Osteocyte (in vitro differentiated cells): ENCODE measurements around the gene STKLD1. TPM values are rescaled to one million over a fixed set of nuclear protein-coding genes. Genes with fewer than 3 reads are reported as not detected.

Source experiments
- DNase-seq: peaks from one replicate; pipeline ENCODE4 v3.0.0; 2021; ENCODE audit warnings: mixed read lengths; ENCODE audit not compliant: unreplicated experiment; ENCODE audit errors: extremely low spot score
- H3K27ac Mint-ChIP-seq: one replicate; pipeline ENCODE4 v1.8.0; 2021; ENCODE audit warnings: mild to moderate bottlenecking, mixed read lengths; ENCODE audit not compliant: unreplicated experiment
- H3K27me3 Mint-ChIP-seq: one replicate; pipeline ENCODE4 v1.8.0; 2021; ENCODE audit warnings: mixed read lengths; ENCODE audit not compliant: unreplicated experiment
- H3K36me3 Mint-ChIP-seq: one replicate; pipeline ENCODE4 v1.8.0; 2021; ENCODE audit warnings: mixed read lengths; ENCODE audit not compliant: unreplicated experiment
- H3K4me1 Mint-ChIP-seq: one replicate; pipeline ENCODE4 v1.8.0; 2021; ENCODE audit warnings: mixed read lengths; ENCODE audit not compliant: unreplicated experiment
- H3K4me3 Mint-ChIP-seq: one replicate; pipeline ENCODE4 v1.8.0; 2021; ENCODE audit warnings: mild to moderate bottlenecking, moderate library complexity, mixed read lengths; ENCODE audit not compliant: unreplicated experiment
- H3K9me3 Mint-ChIP-seq: one replicate; pipeline ENCODE4 v1.8.0; 2021; ENCODE audit warnings: mixed read lengths; ENCODE audit not compliant: unreplicated experiment
- CTCF ChIP-seq: fragments of 200-600 bp; sonication (generic); IDR thresholded peaks from 2 replicates; pipeline ENCODE4 v1.5.0; 2021; ENCODE audit warnings: antibody characterized with exemption, mild to moderate bottlenecking, moderate library complexity
- total RNA-seq: library from RNA; stranded (reverse); gene quantifications from 2 replicates; pipeline ENCODE4 v1.2.1, GENCODE V29; 2021

The STKLD1 gene
- total RNA-seq, 1 donor from 2014 or later, result 5.1 TPM

- H3K36me3 Mint-ChIP-seq, result peaks cover 36% of the 10 kb centered on the region
- peaks cover 42% of the 10 kb centered on the region for H3K4me1 Mint-ChIP-seq
- H3K9me3 Mint-ChIP-seq, result no peaks in the 10 kb centered on the region
- TF ChIP-seq CTCF, result no peak
- H3K4me3 Mint-ChIP-seq, result no peak overlapping the region
- H3K27me3 Mint-ChIP-seq, result no peaks in the 10 kb centered on the region
- H3K27ac Mint-ChIP-seq, result no peak overlapping the region
- no peak for DNase-seq
Observed at GRCh38 chr9:133353548-133353947, 22.6 kb upstream of the STKLD1 start.

- Mint-ChIP-seq H3K4me3 (peak overlapping the region; percentile 85), H3K4me1 (peaks cover 33% of the 10 kb centered on the region), H3K27me3 (no peaks in the 10 kb centered on the region), H3K36me3 (peaks cover 26% of the 10 kb centered on the region), H3K27ac (no peak overlapping the region), H3K9me3 (no peaks in the 10 kb centered on the region)
- no peak for TF ChIP-seq CTCF
- no peak for DNase-seq
Observed at GRCh38 chr9:133354766-133355165, 21.4 kb upstream of the STKLD1 start.

GRCh38 chr9:133355881-133356357 lies 20.2 kb upstream of the STKLD1 start:
- H3K9me3 Mint-ChIP-seq, result no peaks in the 10 kb centered on the region
- no peaks in the 10 kb centered on the region for H3K27me3 Mint-ChIP-seq
- peak overlapping the region; percentile 85 for H3K4me3 Mint-ChIP-seq
- TF ChIP-seq CTCF, result no peak
- peaks cover 29% of the 10 kb centered on the region for H3K4me1 Mint-ChIP-seq
- peak overlapping the region; percentile 78 for H3K27ac Mint-ChIP-seq
- H3K36me3 Mint-ChIP-seq, result peaks cover 16% of the 10 kb centered on the region
- DNase-seq, result no peak

- DNase-seq, result peak; percentile 94
- no peaks in the 10 kb centered on the region for H3K9me3 Mint-ChIP-seq
- no peaks in the 10 kb centered on the region for H3K27me3 Mint-ChIP-seq
- H3K27ac Mint-ChIP-seq, result peak within 1 kb of the TSS; percentile 78
- H3K4me1 Mint-ChIP-seq, result peaks cover 29% of the 10 kb centered on the region
- H3K36me3 Mint-ChIP-seq, result peaks cover 16% of the 10 kb centered on the region
- peak within 1 kb of the TSS; percentile 85 for H3K4me3 Mint-ChIP-seq
- TF ChIP-seq CTCF, result no peak
Observed at GRCh38 chr9:133356391-133357091, 19.6 kb upstream of the STKLD1 start, which contains the start of the genes SURF1 and SURF2. Gene SURF1 (minus strand): TSS chr9:133356487. CDS start chr9:133356453, 34 bp downstream. Gene SURF2 (plus strand): TSS chr9:133356550. CDS start chr9:133356593, 43 bp downstream.

- no peak for DNase-seq
- H3K27me3 Mint-ChIP-seq, result no peaks in the 10 kb centered on the region
- H3K36me3 Mint-ChIP-seq, result peaks cover 15% of the 10 kb centered on the region
- no peak for TF ChIP-seq CTCF
- peaks cover 31% of the 10 kb centered on the region for H3K4me1 Mint-ChIP-seq
- peak overlapping the region; percentile 75 for H3K4me3 Mint-ChIP-seq
- peak overlapping the region; percentile 57 for H3K27ac Mint-ChIP-seq
- no peaks in the 10 kb centered on the region for H3K9me3 Mint-ChIP-seq
Observed at GRCh38 chr9:133357656-133358055, 18.5 kb upstream of the STKLD1 start.
